GM12878 (cell line): Measurements from ENCODE around the gene PLXNA2. TPM values are rescaled to one million over a fixed set of nuclear protein-coding genes. Genes with fewer than 3 reads are reported as not detected.

Experiments
- ATAC-seq: fragments of 200-7000 bp; cut with Tn5 transposase; 3 replicates; pipeline ENCODE4 v1.9.1; 2020; ENCODE audit warnings: mild to moderate bottlenecking, moderate library complexity
- BruUV-seq: library from RNA; stranded (reverse); fragments of 400-500 nt; replicated peaks from 2 replicates; lab custom pipeline; 2021; lab: Mats Ljungman, UMichigan
- CTCF ChIA-PET: fragments of 300-600 bp; sonication (Branson Sonifier 250); formaldehyde crosslinking; extraction: SDS; loops from one replicate; lab custom pipeline; 2021; ENCODE audit warnings: inconsistent platforms; lab: Yijun Ruan, JAX
- POLR2A ChIA-PET: fragments of 350-600 bp; formaldehyde crosslinking; extraction: SDS; loops from one replicate; lab custom pipeline; 2021; ENCODE audit warnings: inconsistent platforms; lab: Charles Lee
- RAD21 ChIA-PET: fragments of 300-600 bp; sonication (Branson Sonifier 250); formaldehyde crosslinking; loops from one replicate; lab custom pipeline; 2023; ENCODE audit warnings: antibody characterized with exemption; ENCODE audit not compliant: unreplicated experiment; lab: Charles Lee
- SMC1A ChIA-PET: fragments of 300-600 bp; sonication (Branson Sonifier 250); formaldehyde crosslinking; loops from one replicate; lab custom pipeline; 2023; ENCODE audit not compliant: unreplicated experiment, uncharacterized antibody; lab: Charles Lee
- DNase-seq: peaks from one replicate; pipeline ENCODE4 v3.0.0-alpha.2; 2011; ENCODE audit warnings: low read depth, low spot score
- FAIRE-seq: peaks from 3 replicates; lab custom pipeline; 2011; peaks lifted over from hg19 to GRCh38; lab: Jason Lieb, UNC
- H2AFZ ChIP-seq: 2 replicates; pipeline ENCODE4 v1.6.0; 2011; ENCODE audit warnings: low read depth, low read length, control low read depth; ENCODE audit not compliant: control insufficient read depth
- H3K27ac ChIP-seq: 2 replicates; pipeline ENCODE4 v1.5.1; 2011; ENCODE audit warnings: control low read depth; ENCODE audit not compliant: control insufficient read depth, insufficient read depth
- H3K27me3 ChIP-seq, 2 experiments: replicated peaks in 1 of 2; 2 replicates each; pipeline versions ENCODE4 v1.6.0 to v1.6.1; 2011; ENCODE audit warnings: low read length in 1 of 2; ENCODE audit not compliant: control insufficient read depth in 2 of 2, insufficient read depth in 2 of 2
- H3K36me3 ChIP-seq, 2 experiments: 2 replicates each; pipeline ENCODE4 v1.5.1; 2011; ENCODE audit warnings: low read length in 1 of 2; ENCODE audit not compliant: control insufficient read depth in 2 of 2, insufficient read depth in 2 of 2
- H3K4me1 ChIP-seq: 2 replicates; pipeline ENCODE4 v1.6.1; 2011; ENCODE audit warnings: mild to moderate bottlenecking, low read length, moderate library complexity, mixed read lengths; ENCODE audit not compliant: control insufficient read depth, insufficient read depth
- H3K4me2 ChIP-seq: 2 replicates; pipeline ENCODE4 v1.6.0; 2011; ENCODE audit warnings: control low read depth; ENCODE audit not compliant: control insufficient read depth, insufficient read depth
- H3K4me3 ChIP-seq: fragments of 200-600 bp; sonication (generic); 2 replicates; pipeline ENCODE4 v1.5.1; 2016
- H3K79me2 ChIP-seq: 2 replicates; pipeline ENCODE4 v1.6.0; 2011; ENCODE audit warnings: low read length; ENCODE audit not compliant: control insufficient read depth, insufficient read depth
- H3K9ac ChIP-seq: 2 replicates; pipeline ENCODE4 v1.8.0; 2011; ENCODE audit warnings: low read length, control low read depth, mixed read lengths; ENCODE audit not compliant: control insufficient read depth, insufficient read depth
- H3K9me3 ChIP-seq: replicated peaks from 3 replicates; pipeline ENCODE4 v1.5.1; 2011; ENCODE audit warnings: mild to moderate bottlenecking, low read length; ENCODE audit not compliant: control insufficient read depth, insufficient read depth
- H4K20me1 ChIP-seq: 2 replicates; pipeline ENCODE4 v1.6.0; 2011; ENCODE audit not compliant: control insufficient read depth, insufficient read depth
- BHLHE40 ChIP-seq, 2 experiments: fragments of 450-650 bp in 1 of 2; IDR thresholded peaks; 2 replicates each; pipeline ENCODE4 v1.6.1; 2011 to 2017; ENCODE audit warnings: low read depth in 2 of 2, borderline replicate concordance in 1 of 2, improper control_type of control experiment in 1 of 2, low read length in 1 of 2, mild to moderate bottlenecking in 1 of 2
- EP300 ChIP-seq, 2 experiments: fragments of 150-350 bp in 1 of 2; IDR thresholded peaks; 2 replicates each; pipeline ENCODE4 v1.6.1; 2011 to 2012; ENCODE audit warnings: low read depth in 2 of 2, low read length in 2 of 2, borderline replicate concordance in 1 of 2, improper control_type of control experiment in 1 of 2, inconsistent platforms in 1 of 2; ENCODE audit not compliant: control insufficient read depth in 1 of 2
- KDM1A ChIP-seq: fragments of 200-600 bp; sonication (generic); IDR thresholded peaks from 2 replicates; pipeline ENCODE4 v1.6.1; 2016; ENCODE audit warnings: borderline replicate concordance
- PML ChIP-seq: IDR thresholded peaks from 2 replicates; pipeline ENCODE4 v1.6.1; 2012; ENCODE audit warnings: low read length, inconsistent platforms
- RBBP5 ChIP-seq: fragments of 200-600 bp; sonication (generic); conservative IDR thresholded peaks from 2 replicates; pipeline ENCODE4 v1.6.1; 2016
- WGBS: methylation state at CpG from one replicate; pipeline ENCODE4 v1.1.6; 2016; ENCODE audit warnings: low lambda C conversion rate; ENCODE audit not compliant: insufficient replicate concordance, insufficient coverage; ENCODE audit errors: missing lambda C conversion rate; 5-methylcytosine and 5-hydroxymethylcytosine counted together
- in situ Hi-C: fragments of 300-500 bp; cut with MboI; formaldehyde crosslinking; loops from 9 replicates; pipeline ENCODE4 v1.14.3; 2018; ENCODE audit warnings: mixed read lengths
- intact Hi-C: fragments of 100-400 bp; cut with micrococcal nuclease; formaldehyde crosslinking; loops from one replicate; pipeline ENCODE4 v1.14.2; 2022; ENCODE audit not compliant: unreplicated experiment
- polyA plus RNA-seq, 11 experiments: library from polyadenylated mRNA; depleted of rRNA in 4 of 11; unstranded in 6 of 11; stranded (reverse) in 5 of 11; fragments of >200 nt; fragmentation: Nextera tagmentation in 4 of 11; fragmentation: Illumina TruSeq in 1 of 11; extraction: Ambion mirVana in 4 of 11; extraction: Trizol in 1 of 11; gene quantifications; 1 replicate in 1 of 11; 2 replicates in 10 of 11; pipeline versions ENCODE4 v1.2.1 to v1.2.3, GENCODE V29; 2011 to 2016; ENCODE audit warnings: inconsistent platforms in 2 of 11, missing spikeins in 2 of 11, low read depth in 1 of 11
- total RNA-seq, 4 experiments: library from RNA; depleted of rRNA in 3 of 4; stranded (reverse); fragments of >200 nt in 3 of 4; fragmentation: Illumina TruSeq in 1 of 4; extraction: Trizol in 1 of 4; gene quantifications; 2 replicates each; pipeline versions ENCODE4 v1.2.1 to v1.2.3, GENCODE V29; 2013 to 2021
- TF ChIP-seq, protein P1 (sequence below): fragments of 450-650 bp; IDR thresholded peaks from 2 replicates; pipeline ENCODE4 v1.6.1; 2017; ENCODE audit warnings: low read depth, mild to moderate bottlenecking, moderate library complexity
- TF ChIP-seq, protein P2 (sequence below): fragments of 450-650 bp; IDR thresholded peaks from 2 replicates; pipeline ENCODE4 v1.6.1; 2018; ENCODE audit warnings: borderline replicate concordance, mild to moderate bottlenecking; ENCODE audit not compliant: partially characterized antibody

Gene PLXNA2
- total and polyA plus RNA-seq, 10 of the 15 experiments (the other 5 are each of a cell fraction or from before 2014, with no cell fraction given): under 0.01 to 0.08 (median 0.07) TPM; not detected in 4

DNA sequence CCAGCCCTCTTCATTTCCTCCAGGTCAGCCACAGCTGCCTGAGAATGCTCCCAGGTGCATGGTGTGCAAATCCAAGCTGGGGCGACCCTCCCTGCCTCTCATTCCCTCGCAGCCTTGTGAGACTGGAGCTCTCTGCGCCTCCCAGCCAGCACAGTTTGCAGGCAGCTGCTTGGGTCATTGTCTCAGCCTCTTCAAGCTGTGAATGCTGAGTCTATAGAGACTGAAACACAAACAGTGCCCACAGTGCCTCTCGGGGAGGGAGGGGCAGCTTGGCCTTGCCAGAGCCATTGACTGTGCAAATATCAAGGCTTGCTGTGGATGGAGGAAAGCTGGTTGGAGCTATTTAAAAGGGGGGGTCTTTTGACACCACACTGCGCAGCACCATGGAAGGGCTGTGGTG is 10.6 kb downstream of the PLXNA2 start:
- FAIRE-seq: no peak

More for the DNA sequence above, 10.6 kb downstream of the PLXNA2 start:
- peaks cover 17% of the 10 kb centered on the region for H3K4me1 ChIP-seq
- peaks cover 4 to 12% of the 10 kb centered on the region in 2 experiments for H3K27me3 ChIP-seq
- H4K20me1 ChIP-seq: no peaks in the 10 kb centered on the region
- 31% methylated on average over 5 of the region's 5 CpGs for WGBS
- ATAC-seq: no peak
- no peaks in the 10 kb centered on the region for H3K36me3 ChIP-seq
- TF ChIP-seq, protein P1, sequence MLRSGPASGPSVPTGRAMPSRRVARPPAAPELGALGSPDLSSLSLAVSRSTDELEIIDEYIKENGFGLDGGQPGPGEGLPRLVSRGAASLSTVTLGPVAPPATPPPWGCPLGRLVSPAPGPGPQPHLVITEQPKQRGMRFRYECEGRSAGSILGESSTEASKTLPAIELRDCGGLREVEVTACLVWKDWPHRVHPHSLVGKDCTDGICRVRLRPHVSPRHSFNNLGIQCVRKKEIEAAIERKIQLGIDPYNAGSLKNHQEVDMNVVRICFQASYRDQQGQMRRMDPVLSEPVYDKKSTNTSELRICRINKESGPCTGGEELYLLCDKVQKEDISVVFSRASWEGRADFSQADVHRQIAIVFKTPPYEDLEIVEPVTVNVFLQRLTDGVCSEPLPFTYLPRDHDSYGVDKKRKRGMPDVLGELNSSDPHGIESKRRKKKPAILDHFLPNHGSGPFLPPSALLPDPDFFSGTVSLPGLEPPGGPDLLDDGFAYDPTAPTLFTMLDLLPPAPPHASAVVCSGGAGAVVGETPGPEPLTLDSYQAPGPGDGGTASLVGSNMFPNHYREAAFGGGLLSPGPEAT: no peak
- TF ChIP-seq, protein P2, sequence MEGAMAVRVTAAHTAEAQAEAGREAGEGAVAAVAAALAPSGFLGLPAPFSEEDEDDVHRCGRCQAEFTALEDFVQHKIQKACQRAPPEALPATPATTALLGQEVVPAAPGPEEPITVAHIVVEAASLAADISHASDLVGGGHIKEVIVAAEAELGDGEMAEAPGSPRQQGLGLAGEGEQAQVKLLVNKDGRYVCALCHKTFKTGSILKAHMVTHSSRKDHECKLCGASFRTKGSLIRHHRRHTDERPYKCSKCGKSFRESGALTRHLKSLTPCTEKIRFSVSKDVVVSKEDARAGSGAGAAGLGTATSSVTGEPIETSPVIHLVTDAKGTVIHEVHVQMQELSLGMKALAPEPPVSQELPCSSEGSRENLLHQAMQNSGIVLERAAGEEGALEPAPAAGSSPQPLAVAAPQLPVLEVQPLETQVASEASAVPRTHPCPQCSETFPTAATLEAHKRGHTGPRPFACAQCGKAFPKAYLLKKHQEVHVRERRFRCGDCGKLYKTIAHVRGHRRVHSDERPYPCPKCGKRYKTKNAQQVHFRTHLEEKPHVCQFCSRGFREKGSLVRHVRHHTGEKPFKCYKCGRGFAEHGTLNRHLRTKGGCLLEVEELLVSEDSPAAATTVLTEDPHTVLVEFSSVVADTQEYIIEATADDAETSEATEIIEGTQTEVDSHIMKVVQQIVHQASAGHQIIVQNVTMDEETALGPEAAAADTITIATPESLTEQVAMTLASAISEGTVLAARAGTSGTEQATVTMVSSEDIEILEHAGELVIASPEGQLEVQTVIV: no peak
- TF ChIP-seq PML (no peak), RBBP5 (no peak), KDM1A (no peak), EP300 (IDR thresholded peaks at IDR 0.05; ENCODE audit: borderline replicate concordance in 1 of 2, control insufficient read depth in 1 of 2, low read depth in 2 of 2, low read length in 2 of 2) (no peak), BHLHE40 (IDR thresholded peaks at IDR 0.05; ENCODE audit: borderline replicate concordance in 1 of 2, low read depth in 2 of 2, low read length in 1 of 2) (no peak)
- no peaks in the 10 kb centered on the region for H3K9me3 ChIP-seq
- in situ Hi-C loops: no loop called here
- no peak overlapping the region for H3K4me2 ChIP-seq
- no TSS peak for BruUV-seq
- H3K4me3 ChIP-seq: no peak overlapping the region
- intact Hi-C loops: no loop called here
- no peaks in the 10 kb centered on the region for H3K79me2 ChIP-seq
- ChIA-PET RAD21 (interaction anchor here (0.6 to 2.1 kb wide), 2 partner anchors 44 to 102 kb away, joined by 4 to 7 read pairs; no protein-coding TSS in a partner anchor), POLR2A (interaction anchor here (0.5 to 0.7 kb wide), 2 partner anchors 13 to 70 kb away, joined by 3 to 4 read pairs; no protein-coding TSS in a partner anchor), CTCF (interaction anchor here (0.6 to 5.7 kb wide), 8 partner anchors 11 to 211 kb away, joined by 3 to 43 read pairs (median 3); partner anchors contain the start of gene PLXNA2), SMC1A (interaction anchor here (0.5 to 1.1 kb wide), 5 partner anchors 12 to 162 kb away, joined by 3 to 4 read pairs (median 3); no protein-coding TSS in a partner anchor)
- H3K27ac ChIP-seq: no peak overlapping the region
- no peak for DNase-seq
- H3K9ac ChIP-seq: no peak overlapping the region
- H2AFZ ChIP-seq: no peak overlapping the region
